Cardiac muscle cell (in vitro differentiated cells and primary cell): ENCODE results near the gene OR2AK2. TPM values are rescaled to one million over a fixed set of nuclear protein-coding genes. Genes with fewer than 3 reads are reported as not detected.

ENCODE experiments used
- polyA plus RNA-seq: library from polyadenylated mRNA; unstranded; fragments of >200 nt; fragmentation: Nextera tagmentation; extraction: Ambion mirVana; gene quantifications from 2 replicates; pipeline ENCODE4 v1.2.1, GENCODE V29; 2016
- total RNA-seq: library from RNA; depleted of rRNA; stranded (reverse); fragments of >200 nt; gene quantifications from 2 replicates; pipeline ENCODE4 v1.2.3, GENCODE V29; 2016

Gene OR2AK2
- total and polyA plus RNA-seq, 2 experiments from 2014 or later: not detected

Other genes starting within 250 kb of the OR2AK2 start
- not detected in 2 replicates for gene OR6F1, start 248.6 kb upstream of the OR2AK2 start, total RNA-seq
- not detected in 2 replicates for gene OR6F1, start 248.6 kb upstream of the OR2AK2 start, polyA plus RNA-seq
- not detected in 2 replicates for gene OR14K1, start 226.6 kb upstream of the OR2AK2 start, total RNA-seq
- not detected in 2 replicates for gene OR14K1, start 226.6 kb upstream of the OR2AK2 start, polyA plus RNA-seq
- gene OR14A2, start 217.1 kb upstream of the OR2AK2 start, total RNA-seq: not detected in 2 replicates
- not detected in 2 replicates for gene OR14A2, start 217.1 kb upstream of the OR2AK2 start, polyA plus RNA-seq
- not detected in 2 replicates for gene OR1C1, start 204.7 kb upstream of the OR2AK2 start, total RNA-seq
- gene OR1C1, start 204.7 kb upstream of the OR2AK2 start, polyA plus RNA-seq: not detected in 2 replicates
- gene OR14A16, start 141.1 kb upstream of the OR2AK2 start, total RNA-seq: not detected in 2 replicates
- gene OR14A16, start 141.1 kb upstream of the OR2AK2 start, polyA plus RNA-seq: not detected in 2 replicates
- gene OR11L1, start 123.3 kb upstream of the OR2AK2 start, total RNA-seq: not detected in 2 replicates
- gene OR11L1, start 123.3 kb upstream of the OR2AK2 start, polyA plus RNA-seq: not detected in 2 replicates
- gene TRIM58, start 108.0 kb upstream of the OR2AK2 start, total RNA-seq: 2.4 and 2.7 TPM in 2 replicates
- gene TRIM58, start 108.0 kb upstream of the OR2AK2 start, polyA plus RNA-seq: 2.2 and 2.6 TPM in 2 replicates
- 0.70 and 0.86 TPM in 2 replicates for gene OR2W3, start 69.6 kb upstream of the OR2AK2 start, total RNA-seq
- 1.9 TPM in 2 replicates for gene OR2W3, start 69.6 kb upstream of the OR2AK2 start, polyA plus RNA-seq
- not detected in 2 replicates for gene OR2T8, start 45.0 kb upstream of the OR2AK2 start, total RNA-seq
- gene OR2T8, start 45.0 kb upstream of the OR2AK2 start, polyA plus RNA-seq: 0.22 TPM in 1 of 2 replicates, not detected in the other
- 0.21 TPM in 1 of 2 replicates, not detected in the other for gene OR2AJ1, start 40.3 kb upstream of the OR2AK2 start, total RNA-seq
- not detected in 2 replicates for gene OR2AJ1, start 40.3 kb upstream of the OR2AK2 start, polyA plus RNA-seq
- gene OR2L8, start 16.4 kb upstream of the OR2AK2 start, total RNA-seq: not detected in 2 replicates
- not detected in 2 replicates for gene OR2L8, start 16.4 kb upstream of the OR2AK2 start, polyA plus RNA-seq
- 0.18 TPM in 1 of 2 replicates, not detected in the other for gene OR2L5, start 48.4 kb downstream of the OR2AK2 start, total RNA-seq
- not detected in 2 replicates for gene OR2L5, start 48.4 kb downstream of the OR2AK2 start, polyA plus RNA-seq
- gene OR2L2, start 64.8 kb downstream of the OR2AK2 start, total RNA-seq: not detected in 2 replicates
- gene OR2L2, start 64.8 kb downstream of the OR2AK2 start, polyA plus RNA-seq: 0.57 TPM in 1 of 2 replicates, not detected in the other
- 0.07 TPM in 1 of 2 replicates, not detected in the other for gene OR2L3, start 81.6 kb downstream of the OR2AK2 start, total RNA-seq
- not detected in 2 replicates for gene OR2L3, start 81.6 kb downstream of the OR2AK2 start, polyA plus RNA-seq
- not detected in 2 replicates for gene OR2L13, start 130.0 kb downstream of the OR2AK2 start, total RNA-seq
- 0.88 TPM in 1 of 2 replicates, not detected in the other for gene OR2L13, start 130.0 kb downstream of the OR2AK2 start, polyA plus RNA-seq
- not detected in 2 replicates for gene OR2M5, start 179.9 kb downstream of the OR2AK2 start, total RNA-seq
- not detected in 2 replicates for gene OR2M5, start 179.9 kb downstream of the OR2AK2 start, polyA plus RNA-seq
- not detected in 2 replicates for gene OR2M2, start 209.6 kb downstream of the OR2AK2 start, total RNA-seq
- gene OR2M2, start 209.6 kb downstream of the OR2AK2 start, polyA plus RNA-seq: not detected in 2 replicates
- not detected in 2 replicates for gene OR2M3, start 232.0 kb downstream of the OR2AK2 start, total RNA-seq
- gene OR2M3, start 232.0 kb downstream of the OR2AK2 start, polyA plus RNA-seq: not detected in 2 replicates